Prostate gland (tissue), 2 donors: Measurements from ENCODE around the gene WDTC1. TPM values are rescaled to one million over a fixed set of nuclear protein-coding genes. Genes with fewer than 3 reads are reported as not detected.

ENCODE experiments used
- DNase-seq: peaks from one replicate; pipeline ENCODE4 v3.0.0-alpha.2; 2019; ENCODE audit warnings: low spot score
- H3K27ac ChIP-seq, 2 donors: fragments of 200-600 bp; sonication (generic); 2 replicates each; pipeline ENCODE4 v1.5.1; 2017 to 2019
- H3K27me3 ChIP-seq: fragments of 200-600 bp; sonication (generic); replicated peaks from 2 replicates; pipeline ENCODE4 v1.5.1; 2019; ENCODE audit not compliant: insufficient read depth
- H3K36me3 ChIP-seq, 2 donors: fragments of 200-600 bp; sonication (generic); 1 replicate in 1 of 2; 2 replicates in 1 of 2; pipeline versions ENCODE4 v1.5.1 to v1.8.1; 2017 to 2019
- H3K4me1 ChIP-seq: fragments of 200-600 bp; sonication (generic); replicated peaks from 2 replicates; pipeline ENCODE4 v1.5.1; 2019
- H3K4me3 ChIP-seq, 2 donors: fragments of 200-600 bp; sonication (generic); 2 replicates each; pipeline ENCODE4 v1.5.1; 2017 to 2019
- H3K9me3 ChIP-seq: fragments of 200-600 bp; sonication (generic); 2 replicates; pipeline ENCODE4 v1.5.1; 2017
- CTCF ChIP-seq, 4 experiments: fragments of 200-600 bp in 2 of 4; fragments of 450-650 bp in 2 of 4; sonication (generic) in 2 of 4; IDR thresholded peaks; 1 replicate in 3 of 4; 2 replicates in 1 of 4; pipeline ENCODE4 v1.5.1; 2016 to 2019; ENCODE audit warnings: antibody characterized with exemption in 4 of 4, mild to moderate bottlenecking in 2 of 4, moderate library complexity in 2 of 4
- POLR2A ChIP-seq: fragments of 450-650 bp; IDR thresholded peaks from one replicate; pipeline ENCODE4 v1.6.1; 2016; ENCODE audit warnings: antibody characterized with exemption, mild to moderate bottlenecking
- POLR2AphosphoS5 ChIP-seq: sonication (generic); formaldehyde crosslinking; IDR thresholded peaks from one replicate; pipeline ENCODE4 v1.6.1; 2017; ENCODE audit warnings: antibody characterized with exemption
- WGBS: methylation state at CpG from one replicate; pipeline ENCODE4 v1.1.5; 2018; 5-methylcytosine and 5-hydroxymethylcytosine counted together
- intact Hi-C: fragments of 100-400 bp; cut with DNase I; formaldehyde crosslinking; loops from one replicate; pipeline ENCODE4 v1.14.2; 2022
- total RNA-seq, 2 donors: library from RNA; depleted of rRNA; stranded (reverse); fragments of >200 nt; gene quantifications; one replicate each; pipeline ENCODE4 v1.1.0, GENCODE V29; 2016

The WDTC1 gene
- total RNA-seq, 2 donors from 2014 or later: 45.1 to 56.1 TPM

- Histone ChIP-seq H3K4me1 (no peaks in the 10 kb centered on the region), H3K36me3 (no peaks in the 10 kb centered on the region), H3K27me3 (no peaks in the 10 kb centered on the region), H3K9me3 (no peaks in the 10 kb centered on the region), H3K27ac (no peak overlapping the region), H3K4me3 (no peak overlapping the region)
- intact Hi-C loops: no loop called here
- TF ChIP-seq CTCF (IDR thresholded peaks at IDR 0.05): no peak
- TF ChIP-seq POLR2AphosphoS5: no peak
- no peak for TF ChIP-seq POLR2A
- DNase-seq: no peak
- WGBS: 63% methylated on average over 5 of the region's 5 CpGs
These were observed 82.4 kb downstream of the WDTC1 start for GRCh38 chr1:27316860-27317259.

- intact Hi-C loops: no loop called here
- H3K4me3 ChIP-seq: no peak overlapping the region
- no peaks in the 10 kb centered on the region for H3K27me3 ChIP-seq
- H3K36me3 ChIP-seq: no peaks in the 10 kb centered on the region
- peaks cover 4% of the 10 kb centered on the region for H3K4me1 ChIP-seq
- 41% methylated on average over 4 of the region's 4 CpGs for WGBS
- DNase-seq: no peak
- TF ChIP-seq POLR2A: no peak
- TF ChIP-seq POLR2AphosphoS5: no peak
- no peak for TF ChIP-seq CTCF (IDR thresholded peaks at IDR 0.05)
- no peak overlapping the region for H3K27ac ChIP-seq
- H3K9me3 ChIP-seq: no peaks in the 10 kb centered on the region
These were observed 83.7 kb downstream of the WDTC1 start for GRCh38 chr1:27318136-27318535.

GRCh38 chr1:27318596-27318995, 84.2 kb downstream of the WDTC1 start:
- intact Hi-C loops: no loop called here
- Histone ChIP-seq H3K27me3 (no peaks in the 10 kb centered on the region), H3K9me3 (no peaks in the 10 kb centered on the region), H3K4me3 (no peak overlapping the region), H3K4me1 (peaks cover 8% of the 10 kb centered on the region), H3K36me3 (no peaks in the 10 kb centered on the region), H3K27ac (no peak overlapping the region)
- TF ChIP-seq POLR2A (no peak), POLR2AphosphoS5 (no peak), CTCF (IDR thresholded peaks at IDR 0.05) (no peak)
- WGBS: 71% methylated on average over 1 of the region's 1 CpG
- DNase-seq: no peak

- Histone ChIP-seq H3K9me3 (no peaks in the 10 kb centered on the region), H3K36me3 (peaks cover 0 to 9% of the 10 kb centered on the region in 2 donors), H3K27ac (peak within 1 kb of the TSS; percentile 71 to 75), H3K4me3 (peak within 1 kb of the TSS; percentile 53 to 62), H3K4me1 (peaks cover 14% of the 10 kb centered on the region), H3K27me3 (no peaks in the 10 kb centered on the region)
- intact Hi-C loops: loop anchor here (2.0 kb wide), 1 partner anchor 23 kb away; no protein-coding TSS in a partner anchor
- WGBS: under 1% methylated on average over 65 of the region's 67 CpGs
- peak; percentile 97 for DNase-seq
- TF ChIP-seq POLR2AphosphoS5: peak; percentile 97
- peak in 2 of 4 experiments; percentile 60 to 64 for TF ChIP-seq CTCF (IDR thresholded peaks at IDR 0.05)
- TF ChIP-seq POLR2A: peak; percentile 48
These were observed 87.6 kb downstream of the WDTC1 start, which contains the start of gene TMEM222 for GRCh38 chr1:27321813-27322568. TSS of gene TMEM222 (plus strand) at chr1:27322163. CDS start at chr1:27322198, 35 bp downstream.
